ENCODE measurements around the gene TMX2.

- no peak for TF ChIP-seq CTCF (IDR thresholded peaks at IDR 0.05; ENCODE audit: insufficient read depth, low read length, poor library complexity, severe bottlenecking)
- TF ChIP-seq EZH2phosphoT487 (conservative IDR thresholded peaks at IDR 0.05; ENCODE audit: low read length): no peak
Observed at GRCh38 chr11:57681168-57681567, 31.2 kb upstream of the TMX2 start.

Data from SU-DHL-6 (cell line).